ENCODE data around the gene RAB3IL1. TPM values are rescaled to one million over a fixed set of nuclear protein-coding genes. Genes with fewer than 3 reads are reported as not detected.

The RAB3IL1 gene
- total and polyA plus RNA-seq, 8 donors = 9.3 to 15.4 (median 11.1) TPM

DNA sequence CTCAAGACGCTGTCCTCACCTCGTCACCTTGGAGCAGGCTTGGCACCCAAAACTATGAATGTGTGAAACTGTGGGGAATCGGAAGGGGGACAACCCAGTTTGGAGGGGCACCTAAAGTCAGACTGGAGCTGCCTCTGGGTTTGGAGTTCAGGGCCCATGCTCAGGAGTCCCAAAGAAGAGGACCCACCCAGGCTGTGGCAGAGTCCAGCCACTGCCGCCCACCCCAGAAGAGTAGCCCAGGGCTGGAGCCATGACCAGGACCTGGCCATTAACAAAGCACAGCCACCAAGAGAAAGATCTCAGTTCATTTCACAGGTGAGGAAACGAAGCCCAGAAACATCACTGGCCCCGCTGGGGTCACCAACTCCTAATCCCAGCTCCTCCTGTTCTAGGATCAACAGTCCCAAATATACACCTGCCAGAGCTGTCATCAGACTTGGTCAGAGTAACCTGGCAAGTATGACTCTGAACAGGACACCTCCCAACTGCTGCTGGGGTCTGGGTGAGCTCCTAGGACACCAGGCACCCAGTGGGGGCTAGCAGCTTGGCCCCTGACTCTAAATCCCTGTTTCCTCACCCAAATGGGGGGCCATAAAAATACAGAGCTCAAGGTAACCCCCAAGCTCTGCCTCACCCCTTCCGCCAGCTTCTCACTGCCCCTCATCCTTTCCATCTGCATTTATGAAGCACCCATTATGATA is 2.7 kb downstream of the RAB3IL1 start:
- no peak overlapping the region for H3K4me3 ChIP-seq
- no peak for ATAC-seq
- intact Hi-C loops (cut with DNase I) = no loop called here

GRCh38 chr11:61913699-61914395 is 3.5 kb downstream of the RAB3IL1 start:
- Histone ChIP-seq H3K4me1 (peaks cover 6 to 49% of the 10 kb centered on the region in 2 donors), H3K4me3 (no peak overlapping the region), H3K27me3 (peaks cover 0 to 33% of the 10 kb centered on the region in 2 donors), H3K27ac (no peak overlapping the region), H3K9me3 (no peaks in the 10 kb centered on the region), H3K36me3 (no peaks in the 10 kb centered on the region)
- DNase-seq = no peak
- TF ChIP-seq CTCF (IDR thresholded peaks at IDR 0.05) = no peak
- ATAC-seq = no peak
- intact Hi-C loops (cut with DNase I) = no loop called here

More for the DNA sequence above, 2.7 kb downstream of the RAB3IL1 start:
- peaks cover 0 to 45% of the 10 kb centered on the region in 2 donors for H3K4me1 ChIP-seq
- no peak overlapping the region for H3K27ac ChIP-seq
- no peaks in the 10 kb centered on the region for H3K9me3 ChIP-seq
- no peaks in the 10 kb centered on the region for H3K36me3 ChIP-seq
- peak in 1 of 4 donors; percentile 23 for DNase-seq
- H3K27me3 ChIP-seq = peaks cover 0 to 41% of the 10 kb centered on the region in 2 donors
- no peak for TF ChIP-seq CTCF (IDR thresholded peaks at IDR 0.05)

GRCh38 chr11:61912991-61913698 is 4.2 kb downstream of the RAB3IL1 start:
- Histone ChIP-seq H3K36me3 (no peaks in the 10 kb centered on the region), H3K9me3 (no peaks in the 10 kb centered on the region), H3K27ac (no peak overlapping the region), H3K4me3 (no peak overlapping the region), H3K27me3 (peaks cover 0 to 26% of the 10 kb centered on the region in 2 donors), H3K4me1 (peaks cover 9 to 49% of the 10 kb centered on the region in 2 donors)
- DNase-seq = peak in 2 of 4 donors; percentile 32 to 53
- intact Hi-C loops (cut with DNase I) = no loop called here
- no peak for TF ChIP-seq CTCF (IDR thresholded peaks at IDR 0.05)
- ATAC-seq = no peak

GRCh38 chr11:61912530-61912898 is 4.9 kb downstream of the RAB3IL1 start:
- Histone ChIP-seq H3K4me3 (no peak overlapping the region), H3K4me1 (peaks cover 9 to 43% of the 10 kb centered on the region in 2 donors), H3K27me3 (peaks cover 0 to 20% of the 10 kb centered on the region in 2 donors), H3K36me3 (no peaks in the 10 kb centered on the region), H3K9me3 (no peaks in the 10 kb centered on the region), H3K27ac (no peak overlapping the region)
- ATAC-seq (peak; percentile 49), DNase-seq (peak in 2 of 4 donors; percentile 69 to 79)
- intact Hi-C loops (cut with DNase I) = no loop called here
- no peak for TF ChIP-seq CTCF (IDR thresholded peaks at IDR 0.05)
